HL-60 (cell line): ENCODE results near the gene MAGOHB.

Experiments
- GABPA ChIP-seq: IDR thresholded peaks from 2 replicates; pipeline ENCODE4 v1.6.1; 2012; ENCODE audit warnings: low read depth
- TF ChIP-seq, protein P1 (sequence below): IDR thresholded peaks from one replicate; pipeline ENCODE4 v1.5.1; 2011; ENCODE audit warnings: low read length, control low read depth, inconsistent platforms; ENCODE audit not compliant: insufficient read depth
- TF ChIP-seq, protein P2 (sequence below): IDR thresholded peaks from 2 replicates; pipeline ENCODE4 v1.6.1; 2012; ENCODE audit warnings: low read depth; ENCODE audit not compliant: insufficient replicate concordance

DNA sequence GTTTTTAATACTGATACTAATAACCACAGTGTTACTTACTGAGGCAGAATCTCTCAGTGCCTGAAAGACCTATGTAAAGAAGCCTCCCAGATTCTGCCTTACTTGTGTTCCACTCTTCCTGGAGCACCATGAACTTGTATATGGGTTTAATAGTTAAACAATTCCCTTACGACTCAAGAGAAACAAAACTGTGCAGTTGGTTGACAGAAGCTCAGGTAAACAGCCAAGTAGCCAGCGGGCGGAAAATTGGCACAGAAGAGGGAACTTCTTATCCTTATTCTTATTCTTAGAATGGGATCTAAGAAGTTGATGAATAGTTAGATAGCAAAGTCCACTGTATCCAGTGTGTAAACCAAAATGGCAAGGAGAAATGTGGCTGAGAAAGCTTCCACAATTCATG is 22.7 kb upstream of the MAGOHB start:
- TF ChIP-seq, protein P1, sequence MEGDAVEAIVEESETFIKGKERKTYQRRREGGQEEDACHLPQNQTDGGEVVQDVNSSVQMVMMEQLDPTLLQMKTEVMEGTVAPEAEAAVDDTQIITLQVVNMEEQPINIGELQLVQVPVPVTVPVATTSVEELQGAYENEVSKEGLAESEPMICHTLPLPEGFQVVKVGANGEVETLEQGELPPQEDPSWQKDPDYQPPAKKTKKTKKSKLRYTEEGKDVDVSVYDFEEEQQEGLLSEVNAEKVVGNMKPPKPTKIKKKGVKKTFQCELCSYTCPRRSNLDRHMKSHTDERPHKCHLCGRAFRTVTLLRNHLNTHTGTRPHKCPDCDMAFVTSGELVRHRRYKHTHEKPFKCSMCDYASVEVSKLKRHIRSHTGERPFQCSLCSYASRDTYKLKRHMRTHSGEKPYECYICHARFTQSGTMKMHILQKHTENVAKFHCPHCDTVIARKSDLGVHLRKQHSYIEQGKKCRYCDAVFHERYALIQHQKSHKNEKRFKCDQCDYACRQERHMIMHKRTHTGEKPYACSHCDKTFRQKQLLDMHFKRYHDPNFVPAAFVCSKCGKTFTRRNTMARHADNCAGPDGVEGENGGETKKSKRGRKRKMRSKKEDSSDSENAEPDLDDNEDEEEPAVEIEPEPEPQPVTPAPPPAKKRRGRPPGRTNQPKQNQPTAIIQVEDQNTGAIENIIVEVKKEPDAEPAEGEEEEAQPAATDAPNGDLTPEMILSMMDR = no peak
- TF ChIP-seq, protein P2, sequence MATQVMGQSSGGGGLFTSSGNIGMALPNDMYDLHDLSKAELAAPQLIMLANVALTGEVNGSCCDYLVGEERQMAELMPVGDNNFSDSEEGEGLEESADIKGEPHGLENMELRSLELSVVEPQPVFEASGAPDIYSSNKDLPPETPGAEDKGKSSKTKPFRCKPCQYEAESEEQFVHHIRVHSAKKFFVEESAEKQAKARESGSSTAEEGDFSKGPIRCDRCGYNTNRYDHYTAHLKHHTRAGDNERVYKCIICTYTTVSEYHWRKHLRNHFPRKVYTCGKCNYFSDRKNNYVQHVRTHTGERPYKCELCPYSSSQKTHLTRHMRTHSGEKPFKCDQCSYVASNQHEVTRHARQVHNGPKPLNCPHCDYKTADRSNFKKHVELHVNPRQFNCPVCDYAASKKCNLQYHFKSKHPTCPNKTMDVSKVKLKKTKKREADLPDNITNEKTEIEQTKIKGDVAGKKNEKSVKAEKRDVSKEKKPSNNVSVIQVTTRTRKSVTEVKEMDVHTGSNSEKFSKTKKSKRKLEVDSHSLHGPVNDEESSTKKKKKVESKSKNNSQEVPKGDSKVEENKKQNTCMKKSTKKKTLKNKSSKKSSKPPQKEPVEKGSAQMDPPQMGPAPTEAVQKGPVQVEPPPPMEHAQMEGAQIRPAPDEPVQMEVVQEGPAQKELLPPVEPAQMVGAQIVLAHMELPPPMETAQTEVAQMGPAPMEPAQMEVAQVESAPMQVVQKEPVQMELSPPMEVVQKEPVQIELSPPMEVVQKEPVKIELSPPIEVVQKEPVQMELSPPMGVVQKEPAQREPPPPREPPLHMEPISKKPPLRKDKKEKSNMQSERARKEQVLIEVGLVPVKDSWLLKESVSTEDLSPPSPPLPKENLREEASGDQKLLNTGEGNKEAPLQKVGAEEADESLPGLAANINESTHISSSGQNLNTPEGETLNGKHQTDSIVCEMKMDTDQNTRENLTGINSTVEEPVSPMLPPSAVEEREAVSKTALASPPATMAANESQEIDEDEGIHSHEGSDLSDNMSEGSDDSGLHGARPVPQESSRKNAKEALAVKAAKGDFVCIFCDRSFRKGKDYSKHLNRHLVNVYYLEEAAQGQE = no peak
- TF ChIP-seq GABPA = no peak
